PC-9 (cell line): Measurements from ENCODE around the gene INPP5A. TPM values are rescaled to one million over a fixed set of nuclear protein-coding genes. Genes with fewer than 3 reads are reported as not detected.

Experiments used
- BruUV-seq: library from RNA; stranded (reverse); fragments of 400-500 nt; replicated peaks from 2 replicates; lab custom pipeline; 2021; lab: Mats Ljungman, UMichigan
- CTCF ChIA-PET: fragments of 300-600 bp; sonication (Branson Sonifier 250); formaldehyde crosslinking; loops from one replicate; lab custom pipeline; 2022; ENCODE audit warnings: antibody characterized with exemption; lab: Charles Lee
- POLR2A ChIA-PET: fragments of 300-600 bp; sonication (Branson Sonifier 250); formaldehyde crosslinking; loops from one replicate; lab custom pipeline; 2022; ENCODE audit warnings: antibody characterized with exemption; ENCODE audit not compliant: unreplicated experiment; lab: Charles Lee
- DNase-seq, 2 experiments: peaks; one replicate each; pipeline versions ENCODE4 v3.0.0 to v3.0.0-alpha.2; 2015 to 2022; ENCODE audit warnings: mixed read lengths in 1 of 2
- H2AFZ ChIP-seq: fragments of 200-600 bp; sonication (generic); 2 replicates; pipeline ENCODE4 v1.8.1; 2017; ENCODE audit warnings: antibody characterized with exemption
- H3F3A ChIP-seq: fragments of 200-600 bp; sonication (generic); 2 replicates; pipeline ENCODE4 v1.8.1; 2017; ENCODE audit warnings: antibody characterized with exemption, mild to moderate bottlenecking, low read depth; ENCODE audit not compliant: insufficient read depth
- H3K27ac ChIP-seq: fragments of 200-600 bp; sonication (generic); 2 replicates; pipeline ENCODE4 v1.6.1; 2016; ENCODE audit warnings: mixed run types
- H3K27me3 ChIP-seq: fragments of 200-600 bp; sonication (generic); 2 replicates; pipeline ENCODE4 v1.6.1; 2016; ENCODE audit warnings: low read depth, mixed run types; ENCODE audit not compliant: insufficient read depth
- H3K36me3 ChIP-seq: fragments of 200-600 bp; sonication (generic); 2 replicates; pipeline ENCODE4 v1.6.1; 2016; ENCODE audit warnings: low read depth, mixed run types
- H3K4me1 ChIP-seq: fragments of 200-600 bp; sonication (generic); replicated peaks from 2 replicates; pipeline ENCODE4 v1.6.1; 2016; ENCODE audit warnings: mixed run types; ENCODE audit not compliant: insufficient read depth
- H3K4me2 ChIP-seq: fragments of 200-600 bp; sonication (generic); 2 replicates; pipeline ENCODE4 v1.6.1; 2017; ENCODE audit warnings: mixed run types
- H3K4me3 ChIP-seq: fragments of 200-600 bp; sonication (generic); 2 replicates; pipeline ENCODE4 v1.6.1; 2016; ENCODE audit warnings: mixed run types
- H3K79me2 ChIP-seq: fragments of 200-600 bp; sonication (generic); 2 replicates; pipeline ENCODE4 v1.6.1; 2017; ENCODE audit warnings: low read depth, mixed run types
- H3K9me2 ChIP-seq: fragments of 200-600 bp; sonication (generic); 2 replicates; pipeline ENCODE4 v1.8.1; 2017; ENCODE audit warnings: mild to moderate bottlenecking; ENCODE audit not compliant: insufficient read depth
- H3K9me3 ChIP-seq: fragments of 200-600 bp; sonication (generic); 2 replicates; pipeline ENCODE4 v1.8.1; 2016; ENCODE audit warnings: low read depth; ENCODE audit not compliant: insufficient read depth
- H4K20me1 ChIP-seq: fragments of 200-600 bp; sonication (generic); 2 replicates; pipeline ENCODE4 v1.8.1; 2017; ENCODE audit not compliant: insufficient read depth
- CTCF ChIP-seq: fragments of 200-600 bp; sonication (generic); conservative IDR thresholded peaks from 2 replicates; pipeline ENCODE4 v1.6.1; 2017; ENCODE audit warnings: mixed run types, antibody characterized with exemption, mild to moderate bottlenecking, moderate library complexity
- EZH2 ChIP-seq: fragments of 200-600 bp; sonication (generic); IDR thresholded peaks from 2 replicates; pipeline ENCODE4 v1.8.0; 2017; ENCODE audit warnings: antibody characterized with exemption, low read depth
- intact Hi-C: fragments of 100-400 bp; cut with micrococcal nuclease; formaldehyde crosslinking; loops from one replicate; pipeline ENCODE4 v1.10.0; 2022; ENCODE audit not compliant: unreplicated experiment
- total RNA-seq: library from RNA; stranded (reverse); gene quantifications from 2 replicates; pipeline ENCODE4 v1.2.3, GENCODE V29; 2021

INPP5A gene
- total RNA-seq, 1 experiment from 2014 or later = 18.4 TPM

- BruUV-seq = no TSS peak
- TF ChIP-seq EZH2 (no peak), CTCF (no peak)
- Histone ChIP-seq H2AFZ (no peak overlapping the region), H3K36me3 (no peaks in the 10 kb centered on the region), H3K9me3 (no peaks in the 10 kb centered on the region), H3K9me2 (no peaks in the 10 kb centered on the region), H3K79me2 (peaks cover 23% of the 10 kb centered on the region), H3K4me3 (no peak overlapping the region), H3F3A (peaks cover 21% of the 10 kb centered on the region), H3K27ac (no peak overlapping the region), H3K4me2 (no peak overlapping the region), H3K27me3 (no peaks in the 10 kb centered on the region), H3K4me1 (peaks cover 23% of the 10 kb centered on the region), H4K20me1 (no peaks in the 10 kb centered on the region)
- ChIA-PET POLR2A (no interaction called here), CTCF (no interaction called here)
- DNase-seq = no peak
- intact Hi-C loops = no loop called here
Observed at GRCh38 chr10:132595021-132595420, 57.4 kb downstream of the INPP5A start.

- Histone ChIP-seq H3K79me2 (peaks cover 21% of the 10 kb centered on the region), H3K36me3 (no peaks in the 10 kb centered on the region), H2AFZ (no peak overlapping the region), H3K4me3 (no peak overlapping the region), H3K27ac (no peak overlapping the region), H3K4me2 (no peak overlapping the region), H3K9me3 (peaks cover 4% of the 10 kb centered on the region), H3K4me1 (peaks cover 15% of the 10 kb centered on the region), H3F3A (peaks cover 19% of the 10 kb centered on the region), H4K20me1 (no peaks in the 10 kb centered on the region), H3K9me2 (no peaks in the 10 kb centered on the region), H3K27me3 (no peaks in the 10 kb centered on the region)
- no peak for TF ChIP-seq EZH2
- no peak for TF ChIP-seq CTCF
- POLR2A ChIA-PET = no interaction called here
- no TSS peak for BruUV-seq
- DNase-seq = no peak
- intact Hi-C loops = no loop called here
- CTCF ChIA-PET = no interaction called here
Observed at GRCh38 chr10:132595854-132596253, 58.3 kb downstream of the INPP5A start.

- CTCF ChIA-PET = no interaction called here
- Histone ChIP-seq H3K36me3 (no peaks in the 10 kb centered on the region), H4K20me1 (no peaks in the 10 kb centered on the region)
Observed at GRCh38 chr10:132596742-132597279, 59.2 kb downstream of the INPP5A start.

More at GRCh38 chr10:132596742-132597279, 59.2 kb downstream of the INPP5A start:
- H3K79me2 ChIP-seq = peaks cover 21% of the 10 kb centered on the region
- H3K9me3 ChIP-seq = peaks cover 8% of the 10 kb centered on the region
- H3F3A ChIP-seq = peaks cover 10% of the 10 kb centered on the region
- H3K4me3 ChIP-seq = no peak overlapping the region
- no peak overlapping the region for H3K27ac ChIP-seq
- BruUV-seq = no TSS peak
- DNase-seq = no peak
- H3K4me2 ChIP-seq = no peak overlapping the region
- H2AFZ ChIP-seq = no peak overlapping the region
- intact Hi-C loops = no loop called here
- TF ChIP-seq EZH2 (no peak), CTCF (no peak)
- peaks cover 5% of the 10 kb centered on the region for H3K4me1 ChIP-seq
- POLR2A ChIA-PET = no interaction called here
- no peaks in the 10 kb centered on the region for H3K9me2 ChIP-seq
- H3K27me3 ChIP-seq = no peaks in the 10 kb centered on the region
